Measurements from ENCODE around the gene SNCA.

Gene SNCA

GRCh38 chr4:89836897-89837384 lies at the start of gene SNCA:
SNCA (minus strand) TSS chr4:89837161; CDS start chr4:89835667, 1,494 bp downstream.
- peak; percentile 67 for ATAC-seq

GRCh38 chr4:89879215-89879614 lies 42.3 kb upstream of the SNCA start:
- DNase-seq, result no peak
- no peak for ATAC-seq

More at GRCh38 chr4:89836897-89837384, at the start of gene SNCA:
- DNase-seq, result peak; percentile 48

GRCh38 chr4:89878611-89879010 lies 41.6 kb upstream of the SNCA start:
- ATAC-seq (no peak), DNase-seq (no peak)

GRCh38 chr4:89876548-89876947 lies 39.6 kb upstream of the SNCA start:
- peak; percentile 69 for ATAC-seq
- no peak for DNase-seq

- DNase-seq (no peak), ATAC-seq (no peak)
Measured at GRCh38 chr4:89871211-89871610, 34.2 kb upstream of the SNCA start.

- ATAC-seq (no peak), DNase-seq (no peak)
Measured at GRCh38 chr4:89868999-89869589, 32.1 kb upstream of the SNCA start.

GRCh38 chr4:89868276-89868675 lies 31.3 kb upstream of the SNCA start:
- ATAC-seq, result no peak
- no peak for DNase-seq

- no peak for ATAC-seq
- no peak for DNase-seq
Measured at GRCh38 chr4:89863533-89863932, 26.6 kb upstream of the SNCA start.

GRCh38 chr4:89860971-89861370 lies 24.0 kb upstream of the SNCA start:
- DNase-seq (no peak), ATAC-seq (no peak)

- DNase-seq, result no peak
- no peak for ATAC-seq
Measured at GRCh38 chr4:89855236-89855635, 18.3 kb upstream of the SNCA start.

- no peak for DNase-seq
- ATAC-seq, result no peak
Measured at GRCh38 chr4:89847571-89848325, 10.8 kb upstream of the SNCA start.

- no peak for DNase-seq
- ATAC-seq, result no peak
Measured at GRCh38 chr4:89839558-89839957, 2.6 kb upstream of the SNCA start.

- no peak for ATAC-seq
- DNase-seq, result no peak
Measured at GRCh38 chr4:89837993-89838390, 1.0 kb upstream of the SNCA start.

- peak; percentile 26 for DNase-seq
- peak; percentile 56 for ATAC-seq
Measured at GRCh38 chr4:89837385-89837992, 528 bp upstream of the SNCA start.

- ATAC-seq (no peak), DNase-seq (peak; percentile 11)
Measured at GRCh38 chr4:89836031-89836745, 773 bp downstream of the SNCA start.

GRCh38 chr4:89835413-89835812 lies 1.5 kb downstream of the SNCA start:
- DNase-seq (no peak), ATAC-seq (no peak)

GRCh38 chr4:89834486-89835209 lies 2.3 kb downstream of the SNCA start:
- no peak for DNase-seq
- ATAC-seq, result no peak

- peak; percentile 73 for ATAC-seq
Measured at GRCh38 chr4:89829470-89830138, 7.4 kb downstream of the SNCA start.

GRCh38 chr4:89823416-89823815 lies 13.5 kb downstream of the SNCA start:
- ATAC-seq (no peak), DNase-seq (no peak)

More at GRCh38 chr4:89829470-89830138, 7.4 kb downstream of the SNCA start:
- DNase-seq, result peak; percentile 11

GRCh38 chr4:89821612-89822011 lies 15.3 kb downstream of the SNCA start:
- no peak for DNase-seq
- no peak for ATAC-seq

GRCh38 chr4:89820010-89820409 lies 17.0 kb downstream of the SNCA start:
- DNase-seq, result no peak

More at GRCh38 chr4:89820010-89820409, 17.0 kb downstream of the SNCA start:
- ATAC-seq, result no peak

Data from stimulated activated naive CD8-positive, alpha-beta T cell treated with anti-CD3 and anti-CD28 coated beads, Interleukin-15, Interleukin-2, amounts not matched to agents 100 U/mL and 50 U/mL, for 24 hours (primary cell).